Measurements from ENCODE around the gene MOG. TPM values are rescaled to one million over a fixed set of nuclear protein-coding genes. Genes with fewer than 3 reads are reported as not detected.

Gene MOG
- total RNA-seq, 2 experiments from 2014 or later, result not detected

DNA sequence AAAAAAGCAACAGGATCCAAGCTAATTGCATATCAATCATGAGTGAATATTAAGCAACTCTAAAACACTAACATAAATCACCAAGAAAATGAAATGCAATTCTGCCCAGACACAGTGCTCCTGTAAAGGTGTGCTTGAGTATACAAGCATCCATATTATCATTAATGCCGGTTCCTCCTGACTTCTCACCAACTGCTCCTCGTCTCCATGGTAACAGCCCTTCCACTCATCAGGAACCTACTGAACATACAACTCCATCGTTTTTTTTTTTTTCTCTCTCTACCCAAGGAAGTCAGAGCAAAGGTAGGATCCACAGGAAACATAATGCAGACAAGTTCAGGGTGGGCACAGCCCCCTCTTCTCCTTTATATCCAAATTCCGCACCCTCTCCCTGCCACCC, 36.3 kb upstream of the MOG start:
- ChIA-PET CTCF (ENCODE audit: unreplicated experiment) (interaction anchor here (0.6 kb wide), 1 partner anchor 33 kb away, joined by 3 read pairs; no protein-coding TSS in a partner anchor), POLR2A (interaction anchor here (0.8 kb wide), 1 partner anchor 30 kb away, joined by 3 read pairs; no protein-coding TSS in a partner anchor)
- BruUV-seq (replicated peaks), result no TSS peak
- intact Hi-C loops (cut with micrococcal nuclease; ENCODE audit: unreplicated experiment), result no loop called here
- no peak overlapping the region for H3K4me2 ChIP-seq (ENCODE audit: low read length)
- H3K4me1 ChIP-seq (ENCODE audit: insufficient read depth, low read length, poor library complexity, severe bottlenecking), result no peaks in the 10 kb centered on the region
- no peaks in the 10 kb centered on the region for H4K20me1 ChIP-seq (ENCODE audit: insufficient read depth, low read length)
- no peak for DNase-seq (ENCODE audit: low spot score)
- TF ChIP-seq EZH2phosphoT487 (IDR thresholded peaks at IDR 0.05; ENCODE audit: borderline replicate concordance, low read depth, low read length), result no peak
- TF ChIP-seq, protein P1, sequence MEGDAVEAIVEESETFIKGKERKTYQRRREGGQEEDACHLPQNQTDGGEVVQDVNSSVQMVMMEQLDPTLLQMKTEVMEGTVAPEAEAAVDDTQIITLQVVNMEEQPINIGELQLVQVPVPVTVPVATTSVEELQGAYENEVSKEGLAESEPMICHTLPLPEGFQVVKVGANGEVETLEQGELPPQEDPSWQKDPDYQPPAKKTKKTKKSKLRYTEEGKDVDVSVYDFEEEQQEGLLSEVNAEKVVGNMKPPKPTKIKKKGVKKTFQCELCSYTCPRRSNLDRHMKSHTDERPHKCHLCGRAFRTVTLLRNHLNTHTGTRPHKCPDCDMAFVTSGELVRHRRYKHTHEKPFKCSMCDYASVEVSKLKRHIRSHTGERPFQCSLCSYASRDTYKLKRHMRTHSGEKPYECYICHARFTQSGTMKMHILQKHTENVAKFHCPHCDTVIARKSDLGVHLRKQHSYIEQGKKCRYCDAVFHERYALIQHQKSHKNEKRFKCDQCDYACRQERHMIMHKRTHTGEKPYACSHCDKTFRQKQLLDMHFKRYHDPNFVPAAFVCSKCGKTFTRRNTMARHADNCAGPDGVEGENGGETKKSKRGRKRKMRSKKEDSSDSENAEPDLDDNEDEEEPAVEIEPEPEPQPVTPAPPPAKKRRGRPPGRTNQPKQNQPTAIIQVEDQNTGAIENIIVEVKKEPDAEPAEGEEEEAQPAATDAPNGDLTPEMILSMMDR (conservative IDR thresholded peaks at IDR 0.05; ENCODE audit: low read length), result no peak
- H3K79me2 ChIP-seq (ENCODE audit: insufficient read depth, low read depth, low read length), result no peaks in the 10 kb centered on the region
- H3K9me3 ChIP-seq (ENCODE audit: low read length), result no peaks in the 10 kb centered on the region
- H3K27ac ChIP-seq (ENCODE audit: low read depth, low read length, poor library complexity, severe bottlenecking), result no peak overlapping the region
- no peaks in the 10 kb centered on the region for H3K9me2 ChIP-seq (ENCODE audit: insufficient read depth, low read length)
- H3K36me3 ChIP-seq (ENCODE audit: insufficient read depth, low read length), result peaks cover 7% of the 10 kb centered on the region; the same call in 1 of the 2 replicates
- no peak overlapping the region for H2AFZ ChIP-seq (ENCODE audit: low read length)
- H3K4me3 ChIP-seq (ENCODE audit: low read depth, low read length, poor library complexity, severe bottlenecking), result no peak overlapping the region

DNA sequence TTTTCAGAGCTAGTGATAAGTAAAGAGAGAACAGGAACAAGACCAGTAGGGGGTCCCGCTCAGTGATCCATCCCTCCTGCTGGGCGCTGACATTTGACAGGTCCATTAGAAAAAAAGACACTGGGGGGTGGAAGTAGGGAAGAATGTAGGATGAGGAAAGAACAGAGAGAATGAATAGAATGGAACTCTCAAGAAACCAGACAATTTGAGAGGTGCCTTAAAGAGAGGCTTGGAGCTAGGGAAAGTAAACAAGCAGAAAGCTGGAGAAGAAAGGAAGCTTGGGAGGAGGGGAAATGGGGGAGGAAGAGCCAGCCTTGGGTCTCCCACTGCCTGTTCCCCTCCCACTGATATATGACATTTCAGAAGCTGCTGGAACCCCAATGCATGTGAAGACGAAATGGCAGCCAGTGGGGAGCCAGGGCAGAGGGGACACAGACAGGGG, 32.4 kb upstream of the MOG start:
- BruUV-seq (replicated peaks), result no TSS peak
- no peaks in the 10 kb centered on the region for H3K9me3 ChIP-seq (ENCODE audit: low read length)
- H4K20me1 ChIP-seq (ENCODE audit: insufficient read depth, low read length), result no peaks in the 10 kb centered on the region; the same call in 1 of the 2 replicates
- H3K36me3 ChIP-seq (ENCODE audit: insufficient read depth, low read length), result peaks cover 4% of the 10 kb centered on the region; the same call in 1 of the 2 replicates
- no peak for DNase-seq (ENCODE audit: low spot score)
- POLR2A ChIA-PET, result no interaction called here
- CTCF ChIA-PET (ENCODE audit: unreplicated experiment), result no interaction called here
- H3K4me3 ChIP-seq (ENCODE audit: low read depth, low read length, poor library complexity, severe bottlenecking), result no peak overlapping the region
- peaks cover 8% of the 10 kb centered on the region for H3K4me1 ChIP-seq (ENCODE audit: insufficient read depth, low read length, poor library complexity, severe bottlenecking)
- no peak overlapping the region for H3K27ac ChIP-seq (ENCODE audit: low read depth, low read length, poor library complexity, severe bottlenecking)
- no peaks in the 10 kb centered on the region for H3K79me2 ChIP-seq (ENCODE audit: insufficient read depth, low read depth, low read length)
- TF ChIP-seq EZH2phosphoT487 (IDR thresholded peaks at IDR 0.05; ENCODE audit: borderline replicate concordance, low read depth, low read length), result no peak
- TF ChIP-seq, protein P1 (conservative IDR thresholded peaks at IDR 0.05; ENCODE audit: low read length), result no peak
- intact Hi-C loops (cut with micrococcal nuclease; ENCODE audit: unreplicated experiment), result no loop called here
- H2AFZ ChIP-seq (ENCODE audit: low read length), result no peak overlapping the region
- H3K4me2 ChIP-seq (ENCODE audit: low read length), result no peak overlapping the region
- H3K9me2 ChIP-seq (ENCODE audit: insufficient read depth, low read length), result no peaks in the 10 kb centered on the region

DNA sequence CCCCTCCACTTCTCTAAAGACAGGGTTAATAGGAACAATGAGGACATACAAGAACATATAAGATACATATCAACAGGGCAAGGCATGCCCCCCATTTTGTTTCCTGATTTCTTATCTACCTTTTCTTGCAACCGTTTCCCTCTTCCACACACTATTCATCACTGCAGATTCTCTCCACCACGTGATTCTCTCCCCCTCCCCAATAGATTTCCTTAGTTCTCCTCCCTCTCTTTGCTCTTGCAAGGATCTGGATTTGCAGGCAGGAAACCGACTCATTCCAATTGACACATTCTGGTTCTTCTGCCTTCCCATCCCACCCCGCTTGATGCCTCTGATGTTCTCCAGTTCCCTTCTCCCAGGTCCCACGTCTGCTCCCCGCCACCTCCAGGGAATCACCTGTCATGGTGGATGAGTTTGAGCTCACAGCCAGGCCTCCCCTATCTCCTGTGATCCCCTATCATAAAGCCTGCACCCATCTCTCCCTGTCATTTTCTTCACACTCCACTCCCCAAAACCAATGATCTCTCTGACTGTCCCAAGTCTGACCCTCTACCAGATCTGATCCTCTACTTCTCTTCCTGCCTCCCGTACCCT, 31.5 kb upstream of the MOG start:
- ChIA-PET POLR2A (no interaction called here), CTCF (ENCODE audit: unreplicated experiment) (interaction anchor here (0.6 kb wide), 1 partner anchor 21 kb away, joined by 3 read pairs; no protein-coding TSS in a partner anchor)
- Histone ChIP-seq H3K79me2 (ENCODE audit: insufficient read depth, low read depth, low read length) (no peaks in the 10 kb centered on the region), H3K4me2 (ENCODE audit: low read length) (no peak overlapping the region), H3K36me3 (ENCODE audit: insufficient read depth, low read length) (no peaks in the 10 kb centered on the region), H2AFZ (ENCODE audit: low read length) (no peak overlapping the region), H3K4me1 (ENCODE audit: insufficient read depth, low read length, poor library complexity, severe bottlenecking) (peaks cover 15% of the 10 kb centered on the region), H3K9me3 (ENCODE audit: low read length) (no peaks in the 10 kb centered on the region), H4K20me1 (ENCODE audit: insufficient read depth, low read length) (no peaks in the 10 kb centered on the region; the same call in 1 of the 2 replicates), H3K27ac (ENCODE audit: low read depth, low read length, poor library complexity, severe bottlenecking) (no peak overlapping the region), H3K4me3 (ENCODE audit: low read depth, low read length, poor library complexity, severe bottlenecking) (no peak overlapping the region), H3K9me2 (ENCODE audit: insufficient read depth, low read length) (no peaks in the 10 kb centered on the region)
- BruUV-seq (replicated peaks), result no TSS peak
- intact Hi-C loops (cut with micrococcal nuclease; ENCODE audit: unreplicated experiment), result no loop called here
- TF ChIP-seq EZH2phosphoT487 (IDR thresholded peaks at IDR 0.05; ENCODE audit: borderline replicate concordance, low read depth, low read length), result no peak
- TF ChIP-seq, protein P1 (conservative IDR thresholded peaks at IDR 0.05; ENCODE audit: low read length), result no peak
- no peak for DNase-seq (ENCODE audit: low spot score)

All from OCI-LY7 (cell line).